ENCODE results near the gene PCYOX1L.

The PCYOX1L gene

GRCh38 chr5:149408252-149409099, 50.6 kb downstream of the PCYOX1L start:
- TF ChIP-seq CTCF (IDR thresholded peaks at IDR 0.05; ENCODE audit: low read depth, low read length), result no peak
- H3K4me3 ChIP-seq (ENCODE audit: low read depth, low read length), result peak overlapping the region; percentile 95

GRCh38 chr5:149409268-149409948, 51.6 kb downstream of the PCYOX1L start:
- peak overlapping the region; percentile 95 for H3K4me3 ChIP-seq (ENCODE audit: low read depth, low read length)
- no peak for TF ChIP-seq CTCF (IDR thresholded peaks at IDR 0.05; ENCODE audit: low read depth, low read length)

- H3K4me3 ChIP-seq (ENCODE audit: low read depth, low read length), result peak overlapping the region; percentile 95
- no peak for TF ChIP-seq CTCF (IDR thresholded peaks at IDR 0.05; ENCODE audit: low read depth, low read length)
Measured at GRCh38 chr5:149410071-149410470, 52.2 kb downstream of the PCYOX1L start.

GRCh38 chr5:149410721-149411432, 53.0 kb downstream of the PCYOX1L start:
- no peak for TF ChIP-seq CTCF (IDR thresholded peaks at IDR 0.05; ENCODE audit: low read depth, low read length)
- peak overlapping the region; percentile 95 for H3K4me3 ChIP-seq (ENCODE audit: low read depth, low read length)

GRCh38 chr5:149411738-149412519, 54.1 kb downstream of the PCYOX1L start:
- peak overlapping the region; percentile 17; the same call in 1 of the 2 replicates for H3K4me3 ChIP-seq (ENCODE audit: low read depth, low read length)
- TF ChIP-seq CTCF (IDR thresholded peaks at IDR 0.05; ENCODE audit: low read depth, low read length), result no peak

GRCh38 chr5:149412783-149413476, 55.1 kb downstream of the PCYOX1L start:
- TF ChIP-seq CTCF (IDR thresholded peaks at IDR 0.05; ENCODE audit: low read depth, low read length), result no peak
- no peak overlapping the region for H3K4me3 ChIP-seq (ENCODE audit: low read depth, low read length)
